GM19463 (cell line): Measurements from ENCODE around the gene SDF4.

Experiments used
- ATAC-seq: cut with Tn5 transposase; IDR thresholded peaks from one replicate; pipeline ENCODE4 v1.9.1; 2021; ENCODE audit warnings: mild to moderate bottlenecking, moderate library complexity; ENCODE audit not compliant: unreplicated experiment

Gene SDF4

DNA sequence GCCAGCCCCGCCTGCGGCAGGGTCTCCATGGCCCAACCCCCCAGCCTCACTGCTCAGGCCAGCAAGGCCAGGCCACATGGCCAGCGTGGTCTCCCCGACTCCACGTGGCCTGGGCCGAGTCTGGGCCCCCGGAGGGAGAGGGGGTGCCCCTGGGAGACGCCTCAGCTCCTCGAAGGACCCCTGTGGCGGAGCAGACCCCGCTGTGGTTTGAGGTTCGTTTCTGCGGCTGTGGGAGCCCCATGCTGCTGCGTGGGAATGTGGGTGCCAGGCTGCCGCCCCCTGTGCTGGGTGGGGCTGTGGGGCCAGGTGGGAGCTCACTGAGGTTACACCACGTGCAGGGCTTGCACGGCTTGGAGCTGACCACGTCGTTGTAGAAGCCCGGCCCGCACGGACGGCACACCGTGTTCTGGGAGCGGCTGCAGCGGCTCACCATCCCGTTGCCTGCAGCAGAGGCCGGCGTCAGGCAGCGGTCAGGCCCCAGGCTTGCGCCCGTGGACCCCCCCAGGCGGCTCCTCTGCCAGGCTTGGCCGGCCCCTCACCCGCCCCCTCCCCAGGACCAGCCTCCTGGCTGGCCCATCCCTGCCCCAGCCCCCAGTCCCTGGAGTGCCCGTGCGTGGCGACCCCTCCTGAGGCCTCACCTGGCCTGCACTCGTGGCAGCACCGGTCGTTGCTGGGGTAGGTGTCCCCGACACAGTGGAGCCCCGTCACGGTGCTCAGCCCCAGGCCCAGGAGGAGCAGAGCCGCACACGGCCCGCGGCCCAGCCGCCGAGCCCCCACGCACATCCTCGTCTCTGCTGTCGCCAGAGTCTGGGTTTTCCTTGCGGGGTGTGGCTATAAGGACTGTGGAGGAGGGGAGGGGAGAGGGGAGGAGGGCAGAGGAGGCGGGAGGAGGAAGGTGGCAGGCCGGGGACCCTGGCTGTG, 18.2 kb downstream of the SDF4 start, which contains the start of gene TNFRSF4:
TSS of gene TNFRSF4 (minus strand) at position 809 of the 921 bp plus-strand sequence. CDS start at position 783, 26 bp downstream.
- ATAC-seq, result no peak

- no peak for ATAC-seq
These were observed 18.9 kb downstream of the SDF4 start for GRCh38 chr1:1212780-1213344.

DNA sequence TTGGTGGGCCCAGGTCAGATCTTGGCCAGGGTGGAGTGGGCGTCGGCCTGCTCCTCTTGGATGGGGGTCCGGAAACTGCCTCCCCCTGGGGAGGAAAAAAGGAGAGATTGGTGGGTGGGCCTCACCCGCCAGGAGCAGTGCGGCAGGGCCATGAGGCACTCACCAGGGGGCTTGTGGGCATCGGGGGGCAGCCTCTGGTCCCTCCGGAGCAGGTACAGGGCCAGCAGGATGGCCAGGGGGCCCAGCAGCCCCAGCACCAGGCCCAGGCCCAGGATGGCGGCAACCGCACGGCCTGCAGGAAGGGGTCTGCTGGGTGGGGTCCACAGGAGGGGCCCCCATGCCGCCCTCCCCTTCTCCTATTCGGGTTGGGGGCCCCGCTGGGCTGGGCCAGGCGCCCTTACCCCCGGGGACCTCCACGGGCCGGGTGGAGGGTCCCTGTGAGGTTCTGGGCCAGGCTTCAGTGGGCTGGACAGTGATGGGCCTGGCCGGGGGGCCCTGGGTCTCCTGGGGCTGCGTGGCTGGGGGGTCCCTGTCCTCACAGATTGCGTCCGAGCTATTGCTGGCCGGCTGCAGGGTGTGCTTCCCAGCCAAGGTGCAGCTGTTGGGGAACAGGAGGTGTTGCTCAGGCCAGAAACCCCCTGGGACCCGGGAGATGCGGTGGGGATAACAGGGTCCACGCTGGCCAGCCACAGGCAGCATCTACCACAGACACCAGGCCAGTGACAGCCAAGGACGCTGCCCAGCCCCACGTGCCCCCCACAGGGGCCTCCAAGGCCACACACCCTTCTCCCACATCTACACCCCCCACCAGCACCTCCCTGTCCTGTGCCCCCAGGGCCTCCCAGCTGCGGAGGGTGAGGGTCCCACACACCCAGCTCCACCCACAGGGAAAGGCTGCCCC, 20.0 kb downstream of the SDF4 start:
- ATAC-seq, result no peak

DNA sequence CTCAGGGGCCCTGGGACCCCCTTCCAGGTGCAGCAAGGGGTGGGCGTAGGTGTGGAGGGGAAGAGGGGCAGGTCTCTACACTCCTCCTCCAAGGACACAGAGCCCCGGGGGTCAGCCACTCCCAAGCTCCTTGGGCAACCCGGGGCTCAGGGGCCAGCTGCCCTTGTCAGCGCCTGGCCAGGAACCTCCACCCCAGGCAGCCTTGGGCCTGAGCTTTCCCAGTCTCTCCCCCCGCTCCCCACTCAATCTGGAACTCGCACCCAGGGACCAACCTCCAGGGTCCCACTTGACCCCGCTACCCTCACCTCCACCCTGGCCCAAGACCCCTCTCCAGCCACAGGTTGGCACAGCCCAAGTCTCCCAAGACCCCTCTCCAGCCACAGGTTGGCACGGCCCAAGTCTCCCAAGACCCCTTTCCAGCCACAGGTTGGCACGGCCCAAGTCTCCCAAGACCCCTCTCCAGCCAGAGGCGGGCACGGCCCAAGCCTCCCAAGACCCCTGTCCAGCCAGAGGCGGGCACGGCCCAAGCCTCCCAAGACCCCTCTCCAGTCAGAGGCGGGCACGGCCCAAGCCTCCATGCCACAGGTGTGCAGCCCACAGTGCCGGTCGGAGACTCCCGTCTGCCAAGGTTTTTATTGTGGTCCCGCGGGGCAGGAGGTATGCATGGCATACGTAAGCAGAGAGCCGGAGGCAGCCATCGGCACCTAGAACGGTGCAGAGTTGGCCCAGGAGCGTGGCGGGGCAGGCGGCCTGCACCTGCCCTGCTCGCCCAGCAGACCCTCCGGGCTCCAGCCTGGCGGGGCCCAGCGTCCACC, 20.9 kb downstream of the SDF4 start:
- no peak for ATAC-seq

DNA sequence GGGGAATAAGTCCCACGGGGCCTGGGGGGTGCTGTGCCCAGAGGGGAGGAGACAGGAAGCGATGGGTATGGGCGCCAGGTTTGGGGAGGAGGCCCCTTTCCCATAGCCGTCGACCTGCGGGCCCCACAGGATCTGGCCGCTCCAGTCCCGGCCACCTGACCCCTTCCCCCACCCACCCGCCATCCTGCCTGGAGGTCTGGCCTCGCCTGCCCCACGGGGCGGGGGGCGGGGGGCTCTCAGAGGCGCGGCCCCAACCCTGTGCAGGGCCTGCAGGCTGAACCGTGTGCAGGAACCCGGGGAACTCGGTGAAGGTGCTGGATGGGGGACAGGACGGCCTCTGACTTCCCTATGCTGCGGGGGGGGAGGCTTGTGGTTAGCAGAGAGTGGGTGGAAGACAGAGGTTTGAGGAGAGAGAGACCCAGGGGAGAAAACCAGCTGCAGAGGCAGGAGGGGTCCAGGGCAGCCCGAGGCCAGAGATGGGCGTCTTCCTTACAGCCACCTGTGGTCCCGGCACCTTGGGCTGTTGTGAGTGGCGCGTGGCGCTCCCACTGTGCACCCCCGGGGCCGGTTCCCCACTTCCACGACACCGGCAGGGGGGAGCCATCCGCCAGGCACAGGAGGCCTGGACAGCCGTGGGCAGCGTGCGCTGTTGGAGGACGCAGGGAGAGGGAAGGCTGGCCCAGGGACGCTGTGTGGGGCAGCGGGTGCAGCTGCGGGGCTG, 22.9 kb downstream of the SDF4 start:
- no peak for ATAC-seq

- no peak for ATAC-seq
These were observed 24.3 kb downstream of the SDF4 start for GRCh38 chr1:1207571-1207892.

GRCh38 chr1:1206966-1207531, 24.8 kb downstream of the SDF4 start:
- no peak for ATAC-seq

DNA sequence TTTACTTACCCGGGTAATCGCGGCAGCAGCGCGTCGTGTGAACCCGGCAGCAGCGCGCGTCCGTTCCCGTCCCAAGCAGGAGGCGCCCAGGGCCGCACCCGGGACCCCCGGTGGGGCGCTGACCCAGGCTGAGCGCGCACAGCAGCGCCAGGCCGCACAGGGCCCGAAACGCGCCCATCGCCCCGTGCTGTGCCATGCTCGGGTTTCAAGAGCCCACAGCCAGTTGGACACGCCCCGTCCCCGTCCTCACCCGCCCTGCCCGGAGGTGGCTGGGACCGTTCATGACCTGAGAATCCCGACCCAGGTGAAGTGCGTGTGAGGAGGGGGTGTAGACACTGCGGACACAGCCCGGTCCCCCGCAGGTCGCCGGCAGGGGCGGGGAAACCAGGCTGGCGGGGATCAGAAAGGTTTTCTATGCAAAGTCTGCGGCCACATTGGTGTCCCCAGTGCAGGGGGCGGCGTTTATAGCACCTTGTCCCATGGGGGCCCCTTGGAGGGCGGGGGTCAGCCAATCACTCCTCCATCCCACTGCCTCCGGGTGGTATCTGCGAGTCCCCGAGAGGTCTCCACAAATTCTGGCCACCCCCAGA, 25.3 kb downstream of the SDF4 start, which contains the start of gene TNFRSF18:
TSS of gene TNFRSF18 (minus strand) at position 217 of the 590 bp plus-strand sequence. CDS start at position 196, 21 bp downstream.
- ATAC-seq, result no peak

DNA sequence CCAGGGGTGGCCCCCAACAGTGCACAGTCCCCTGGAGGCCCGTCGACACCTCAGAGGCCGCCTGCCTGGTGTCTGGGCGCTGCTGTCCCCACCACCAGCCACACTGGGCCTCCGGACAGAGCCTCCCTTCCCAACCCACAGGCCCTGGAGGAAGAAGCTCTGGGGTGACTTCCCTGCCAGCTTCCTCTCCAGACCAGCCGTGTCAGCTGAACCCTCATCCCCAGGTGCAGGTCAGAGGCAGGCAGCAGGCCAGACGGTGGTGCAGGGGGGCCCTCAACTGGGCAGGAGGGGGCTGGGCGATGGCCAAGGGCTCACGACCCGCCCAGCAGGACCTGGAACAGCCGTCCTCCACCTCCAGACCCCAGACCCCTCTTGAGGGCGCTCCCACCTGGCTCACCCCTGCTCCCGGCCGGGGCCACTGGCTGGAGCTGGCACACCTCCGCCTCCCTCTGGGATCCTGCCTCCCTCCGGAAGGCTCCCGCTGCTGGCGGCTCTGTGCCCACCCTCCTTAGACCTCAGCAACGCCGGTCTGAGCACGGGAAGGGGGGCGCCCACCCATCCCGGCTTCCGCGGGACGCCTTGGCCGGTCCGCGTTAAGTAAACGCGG, 25.9 kb downstream of the SDF4 start:
- no peak for ATAC-seq

GRCh38 chr1:1204998-1205768, 26.6 kb downstream of the SDF4 start:
- ATAC-seq, result no peak

DNA sequence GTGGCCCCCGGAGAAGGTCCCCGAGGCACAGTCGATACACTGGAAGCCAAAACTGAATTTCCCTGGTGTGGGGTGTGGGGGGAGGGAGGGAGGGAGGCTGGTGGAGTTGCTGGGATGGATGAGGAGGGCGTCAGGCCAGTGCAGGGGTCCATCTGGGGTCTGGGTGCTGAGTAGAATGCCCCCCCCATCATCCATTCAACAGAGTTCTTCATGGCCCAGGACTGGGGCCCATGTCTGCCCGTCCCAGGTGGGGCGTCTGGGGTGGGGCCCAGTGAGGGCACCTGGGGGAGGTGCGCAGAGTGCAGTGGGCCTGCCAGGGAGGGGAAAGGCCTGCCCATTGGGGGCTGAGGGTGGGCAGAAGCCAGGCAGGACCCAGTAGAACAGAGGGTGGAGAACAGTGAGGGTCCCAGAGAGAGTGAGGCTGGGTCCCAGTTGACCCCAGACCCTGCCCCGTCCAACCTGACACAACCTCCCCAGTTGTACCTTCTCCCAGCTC, 27.3 kb downstream of the SDF4 start:
- ATAC-seq, result no peak

GRCh38 chr1:1203561-1204424, 28.0 kb downstream of the SDF4 start:
- no peak for ATAC-seq

DNA sequence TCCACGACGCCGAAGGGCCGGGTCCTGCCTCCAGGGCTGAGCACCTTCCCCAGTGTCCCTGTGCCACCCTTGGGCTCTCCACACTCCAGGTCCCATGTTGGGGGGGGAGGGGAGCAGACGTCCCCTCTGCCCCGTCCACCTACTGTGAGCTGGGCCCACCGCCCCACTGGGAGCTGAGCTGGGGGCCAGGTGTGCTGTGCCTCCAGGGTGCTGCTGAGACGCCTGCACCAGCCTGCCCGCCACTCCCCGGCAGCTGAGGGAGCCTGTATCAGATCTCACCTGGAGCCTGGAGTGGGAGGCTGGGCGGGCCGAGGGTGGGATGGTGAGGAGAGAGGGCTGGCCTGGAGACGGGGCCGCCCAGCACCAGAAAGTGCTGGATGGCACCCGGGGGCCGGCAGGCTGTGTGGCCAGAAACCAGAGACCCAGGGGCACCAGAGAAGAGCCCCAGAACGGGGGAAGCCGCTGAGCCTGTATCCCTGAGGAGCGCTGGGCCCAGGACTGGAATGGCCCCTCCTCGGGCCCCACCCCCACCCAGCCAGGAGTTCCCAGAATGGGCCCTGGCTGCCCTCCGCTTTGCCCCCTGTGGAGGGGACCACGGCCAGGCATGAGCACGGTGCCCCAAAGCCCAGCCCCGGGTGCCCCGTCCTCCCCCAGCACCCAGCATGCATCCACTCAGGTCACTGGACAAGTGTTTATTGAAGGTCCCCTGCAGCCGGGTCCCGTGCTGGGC, 28.8 kb downstream of the SDF4 start:
- ATAC-seq, result no peak

DNA sequence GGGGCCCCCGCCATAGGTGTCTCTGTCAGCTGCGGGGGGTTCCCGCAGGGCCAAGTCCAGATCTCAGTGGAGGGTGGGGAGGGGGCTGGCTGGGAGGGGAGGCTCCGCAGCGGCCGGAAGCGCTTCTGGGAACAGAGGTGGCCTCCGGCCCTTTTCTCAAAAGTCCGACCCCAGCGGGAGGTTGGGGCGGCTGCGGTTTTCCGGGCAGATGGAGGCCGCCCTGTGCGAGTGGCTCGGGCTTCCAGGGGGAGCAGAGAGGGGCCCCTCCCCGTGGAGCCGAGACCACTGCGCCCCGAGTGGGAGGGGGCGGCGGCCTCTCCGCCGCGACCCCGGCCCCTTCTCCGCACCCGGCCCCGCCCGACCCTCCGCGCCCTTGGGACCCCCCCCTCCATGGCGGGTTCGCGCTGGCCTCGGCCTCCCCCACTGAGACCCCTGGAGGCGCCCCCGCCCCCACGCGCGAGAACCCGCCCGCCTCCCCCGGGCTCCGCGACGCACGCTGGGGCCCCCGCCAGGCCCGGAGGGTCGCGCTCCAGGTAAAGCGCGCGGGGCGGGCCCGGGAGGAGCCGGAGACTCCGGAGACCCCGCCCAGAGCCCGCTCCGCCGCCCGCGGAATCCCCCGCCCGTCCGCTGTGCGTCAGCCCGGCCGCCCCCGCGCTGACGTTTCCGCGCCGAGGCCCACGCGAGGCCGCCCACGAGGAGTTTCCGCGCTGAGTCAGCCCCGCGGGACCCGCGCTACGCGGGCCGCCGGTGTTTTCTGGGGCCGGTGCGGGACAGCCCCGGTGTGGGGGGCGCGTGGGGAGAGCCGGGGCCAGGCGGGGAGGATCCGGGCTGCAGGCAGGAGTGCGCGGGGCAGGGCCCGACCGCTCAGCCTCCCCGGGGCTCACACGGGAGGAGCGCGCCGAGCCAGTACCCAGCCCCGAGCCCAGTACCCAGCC, 30.7 kb downstream of the SDF4 start:
- peak; percentile 72 for ATAC-seq
